HG03097 (cell line): Measurements from ENCODE around the gene RIN3.

ENCODE experiments used
- ATAC-seq: cut with Tn5 transposase; IDR thresholded peaks from one replicate; pipeline ENCODE4 v1.9.1; 2021; ENCODE audit not compliant: unreplicated experiment, low FRiP score

RIN3 gene

DNA sequence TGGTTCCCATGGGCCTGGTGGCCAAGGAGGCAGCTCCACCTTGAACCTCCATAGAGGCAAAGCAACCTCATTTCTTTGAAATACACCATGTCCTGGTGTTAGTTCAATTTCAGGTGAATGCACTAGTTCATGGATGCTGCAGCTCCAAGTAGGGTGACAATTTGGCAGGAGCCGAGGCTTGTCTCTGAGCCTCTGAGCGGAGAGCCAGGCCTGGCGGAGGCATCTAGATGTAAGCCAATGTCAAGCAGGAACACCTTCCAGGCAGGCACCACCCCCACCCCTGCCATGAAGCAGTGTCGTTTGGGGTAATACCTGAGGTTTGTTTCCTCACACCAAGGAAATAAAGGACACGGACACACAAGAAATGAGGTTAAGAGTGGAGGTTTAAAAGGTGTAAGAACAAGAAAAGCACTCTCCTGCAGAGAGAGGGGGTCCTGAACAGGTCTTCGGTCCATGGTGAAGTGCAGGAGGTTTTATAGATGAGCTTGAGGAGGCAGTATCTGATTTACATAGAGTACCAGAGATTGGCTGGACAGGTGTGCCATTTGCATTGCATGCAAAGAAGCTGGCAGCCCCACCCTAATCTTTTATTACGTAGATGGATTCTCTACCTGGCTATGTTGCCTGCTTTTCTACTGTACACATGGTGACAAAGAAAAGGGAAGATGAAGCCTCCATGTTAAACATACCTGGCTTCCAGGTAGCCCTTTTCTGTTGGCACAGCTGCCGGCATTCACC, 60.3 kb downstream of the RIN3 start:
- ATAC-seq = no peak

- ATAC-seq = no peak
These were observed 61.6 kb downstream of the RIN3 start for GRCh38 chr14:92575061-92575747.

DNA sequence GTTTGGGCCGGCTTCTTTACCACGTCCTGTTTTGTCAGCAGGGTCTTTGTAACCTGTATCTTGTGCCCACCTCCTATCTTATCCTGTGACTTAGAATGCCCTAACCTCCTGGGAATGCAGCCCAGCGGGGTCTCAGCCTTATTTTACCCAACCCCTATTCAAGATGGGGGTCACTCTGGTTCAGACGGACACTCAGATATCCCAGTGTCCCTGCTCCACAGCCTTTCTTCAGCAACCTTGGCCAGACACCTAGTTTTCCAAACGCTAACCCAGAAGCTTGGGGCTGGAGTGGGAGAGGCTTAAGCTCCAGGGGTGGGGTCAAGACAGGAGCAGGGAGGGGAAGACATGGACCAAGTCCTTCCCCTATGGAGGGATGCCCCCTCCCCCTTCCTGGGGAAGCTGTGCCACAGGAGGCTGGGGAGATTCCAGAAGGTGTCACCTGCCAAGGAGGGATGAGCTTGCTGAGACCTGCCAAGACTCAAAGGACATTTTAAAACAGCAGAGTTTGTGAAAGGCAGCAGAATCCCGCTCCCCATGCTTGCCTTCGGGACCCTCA, 62.2 kb downstream of the RIN3 start:
- ATAC-seq = no peak

- ATAC-seq = no peak
These were observed 63.8 kb downstream of the RIN3 start for GRCh38 chr14:92577321-92577742.

GRCh38 chr14:92578511-92578910, 64.9 kb downstream of the RIN3 start:
- no peak for ATAC-seq

DNA sequence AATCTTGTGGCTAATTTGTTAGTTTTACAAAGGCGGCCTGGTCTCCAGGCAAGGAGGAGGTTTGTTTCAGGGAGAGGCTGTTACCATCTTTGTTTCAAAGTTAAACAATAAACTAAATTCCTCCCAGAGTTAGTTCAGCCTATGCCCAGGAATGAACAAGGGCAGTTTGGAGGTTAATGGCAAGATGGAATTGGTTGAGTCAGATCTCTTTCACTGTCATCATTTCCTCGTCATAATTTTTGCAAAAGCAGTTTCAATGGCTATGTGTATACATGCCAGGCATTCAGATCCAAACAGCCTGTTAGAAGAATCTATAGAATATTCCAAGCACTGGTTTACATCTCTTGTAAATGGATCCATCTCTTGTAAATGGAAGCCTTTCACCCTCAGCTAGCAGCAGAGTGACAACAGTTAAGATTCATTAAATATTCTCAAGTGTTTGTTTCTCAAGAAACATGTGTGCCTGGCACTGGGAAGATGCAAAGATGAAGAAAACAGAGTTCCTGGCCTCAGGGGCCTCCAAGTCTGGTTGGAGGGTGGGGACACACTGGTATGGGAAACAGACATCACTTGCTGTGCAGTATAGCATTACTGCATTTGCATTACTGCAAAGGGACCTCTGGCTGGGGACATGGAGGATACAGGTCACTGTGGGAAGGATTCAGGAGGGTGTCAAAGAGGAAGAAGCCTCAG, 65.8 kb downstream of the RIN3 start:
- ATAC-seq = no peak

GRCh38 chr14:92581206-92581605, 67.6 kb downstream of the RIN3 start:
- no peak for ATAC-seq

GRCh38 chr14:92581966-92582566, 68.5 kb downstream of the RIN3 start:
- ATAC-seq = no peak

DNA sequence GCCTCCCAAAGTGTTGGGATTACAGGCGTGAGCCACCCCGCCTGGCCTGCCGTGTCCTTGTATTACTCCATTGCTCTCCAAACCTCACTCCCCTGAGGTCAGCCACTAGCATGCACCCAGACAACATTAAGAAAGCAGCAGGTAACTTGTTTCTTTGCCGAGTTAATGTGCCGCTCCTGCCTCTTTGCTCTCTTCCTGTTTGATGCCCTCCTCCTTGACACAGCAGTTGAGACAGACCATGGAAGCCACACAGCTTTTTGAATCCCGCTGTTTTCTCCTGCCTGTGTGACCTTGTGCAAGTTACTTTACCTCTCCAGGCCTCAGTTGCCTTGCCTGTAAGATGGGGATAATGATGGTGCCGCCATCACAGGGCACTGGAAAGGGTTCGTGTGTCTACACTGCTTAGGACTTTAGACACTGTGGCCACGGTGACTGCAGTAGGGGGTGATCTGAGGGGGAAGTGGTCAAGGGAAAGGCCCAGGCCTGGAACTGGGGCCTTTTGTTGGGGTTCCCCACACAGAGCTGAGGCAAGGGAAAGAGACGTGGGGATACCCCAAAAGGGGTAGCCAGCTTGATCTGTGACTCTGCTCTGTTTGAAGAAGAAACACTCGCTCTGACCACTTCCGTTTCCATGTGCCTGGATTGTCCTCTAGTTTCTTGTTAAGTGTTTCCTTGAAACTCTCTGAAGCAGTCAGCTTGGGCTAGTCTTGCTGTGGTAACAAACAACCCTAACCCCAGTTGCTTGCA, 69.3 kb downstream of the RIN3 start:
- ATAC-seq = peak; percentile 53

- ATAC-seq = no peak
These were observed 70.6 kb downstream of the RIN3 start for GRCh38 chr14:92584220-92584619.

DNA sequence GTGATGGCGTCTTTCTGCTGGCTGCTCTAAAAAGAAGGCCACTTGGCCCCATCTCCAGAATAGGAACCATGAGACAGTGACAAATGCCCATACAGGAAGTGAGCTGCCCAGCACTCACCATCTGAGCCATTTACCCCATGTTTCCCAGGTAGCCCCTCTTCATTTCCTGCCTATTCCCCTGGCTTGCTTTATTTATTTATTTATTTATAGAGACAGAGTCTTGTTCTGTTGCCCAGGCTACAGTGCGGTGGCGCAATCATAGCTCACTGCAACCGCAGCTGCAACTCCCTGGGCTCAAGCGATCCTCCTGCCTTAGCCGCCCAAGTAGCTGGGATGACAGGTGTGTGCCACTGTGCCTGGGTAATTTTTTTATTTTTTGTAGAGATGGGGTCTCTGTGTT, 71.2 kb downstream of the RIN3 start:
- no peak for ATAC-seq

- ATAC-seq = no peak
These were observed 72.7 kb downstream of the RIN3 start for GRCh38 chr14:92585981-92586937.

DNA sequence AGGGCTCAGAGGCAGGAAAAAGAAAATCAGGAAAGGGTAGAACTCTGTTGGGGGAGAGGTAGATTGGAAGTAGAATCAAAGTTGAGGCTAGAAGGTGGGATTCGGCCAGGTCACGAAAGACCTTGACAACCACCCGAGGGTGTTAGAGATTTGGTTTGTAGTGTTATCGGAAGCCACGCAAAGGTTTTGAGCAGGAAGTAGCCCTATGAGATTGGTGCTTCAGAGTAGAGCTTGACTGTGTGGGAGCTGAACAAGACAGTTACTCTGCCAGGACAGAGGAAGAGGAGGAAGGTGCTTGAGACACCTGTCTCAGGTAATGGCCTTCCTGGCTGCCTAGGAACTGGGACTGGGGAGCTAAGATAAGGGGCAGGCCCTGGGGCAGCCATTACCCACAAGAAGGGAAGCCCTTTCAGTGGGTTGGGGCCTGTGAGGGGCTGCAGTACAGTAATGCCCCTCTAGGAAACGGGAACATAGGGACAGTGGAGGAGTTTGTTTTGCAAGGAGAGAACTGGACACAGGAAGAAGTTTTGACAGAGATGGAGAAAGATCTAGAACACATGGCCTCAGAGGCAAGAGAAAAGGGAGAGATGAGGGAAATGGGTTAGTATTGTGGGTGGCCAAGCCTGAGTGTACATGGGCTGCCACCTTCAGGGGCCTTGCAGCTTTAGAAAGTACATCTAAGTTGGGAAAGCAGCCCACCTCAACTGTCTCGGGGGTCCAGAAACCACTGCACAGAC, 73.5 kb downstream of the RIN3 start:
- no peak for ATAC-seq

- ATAC-seq = no peak
These were observed 74.1 kb downstream of the RIN3 start for GRCh38 chr14:92587700-92588085.

DNA sequence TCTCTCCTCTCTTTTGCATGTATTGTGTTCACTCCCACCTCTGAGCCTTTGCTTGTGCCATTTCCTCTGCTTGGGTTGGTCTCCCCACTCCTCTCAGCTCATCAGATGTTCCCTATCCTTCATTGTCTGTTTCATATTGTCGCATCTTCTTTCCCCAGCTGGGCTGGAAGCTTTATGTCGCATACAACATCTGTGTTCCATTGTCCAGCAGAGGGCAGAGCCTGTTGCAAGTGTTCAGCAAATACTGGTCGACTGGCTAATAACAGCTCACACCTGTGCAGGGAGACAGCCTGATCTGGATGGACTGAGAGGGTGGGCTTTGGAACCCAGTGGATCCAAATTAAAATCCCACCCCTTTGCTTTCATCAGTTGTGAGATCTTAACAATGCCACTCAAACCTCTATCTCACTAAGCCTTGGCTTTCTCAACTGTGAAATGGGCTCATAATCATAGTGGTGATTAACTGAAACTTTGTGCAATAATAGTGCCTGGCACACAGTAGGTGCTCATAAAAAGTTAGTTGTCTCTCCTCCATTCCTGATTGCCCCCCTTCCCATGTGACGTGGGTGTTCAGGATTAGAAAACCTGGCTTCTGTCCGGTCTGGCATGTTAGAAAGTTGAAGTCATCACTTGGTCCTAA, 75.8 kb downstream of the RIN3 start:
- ATAC-seq = no peak

DNA sequence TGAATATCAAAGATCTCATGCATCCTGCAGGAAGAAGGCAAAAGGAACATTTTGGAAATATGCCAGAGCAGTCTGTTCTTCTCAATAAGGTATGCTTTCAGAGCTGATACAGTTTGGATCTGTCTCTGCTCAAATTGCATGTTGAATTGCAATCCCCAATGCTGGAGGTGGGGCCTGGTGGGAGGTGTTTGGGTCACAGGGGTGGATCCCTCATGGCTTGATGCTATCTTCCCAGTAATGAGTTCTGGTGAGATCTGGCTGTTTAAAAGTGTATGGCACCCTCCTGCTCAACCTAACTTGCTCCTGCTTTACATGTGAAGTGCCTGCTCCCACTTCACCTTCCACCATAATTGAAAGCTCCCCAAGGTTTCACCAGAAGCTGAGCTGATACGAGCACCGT, 76.6 kb downstream of the RIN3 start:
- no peak for ATAC-seq

GRCh38 chr14:92590941-92591340, 77.4 kb downstream of the RIN3 start:
- ATAC-seq = no peak

GRCh38 chr14:92591346-92591745, 77.8 kb downstream of the RIN3 start:
- no peak for ATAC-seq
